ENCODE data around the gene MAP4K2. TPM values are rescaled to one million over a fixed set of nuclear protein-coding genes. Genes with fewer than 3 reads are reported as not detected.

The MAP4K2 gene
- total and polyA plus RNA-seq, 2 of the 13 experiments (the other 11 are each of a cell fraction or from before 2014, with no cell fraction given): 8.3 to 17.6 TPM

- ATAC-seq: no peak
- no peak for DNase-seq (ENCODE audit: low spot score)
- 0 out of 2 replicates have a peak, but pooled peaks cover 2% of the 10 kb centered on the region for H4K20me1 ChIP-seq (ENCODE audit: insufficient read depth, low read length)
- no peaks in the 10 kb centered on the region for H3K9me3 ChIP-seq (ENCODE audit: low read length)
- intact Hi-C loops (cut with micrococcal nuclease; ENCODE audit: unreplicated experiment): no loop called here
- ChIA-PET CTCF (ENCODE audit: low intra/inter-chr PET ratio, low total read pairs) (no interaction called here), POLR2A (no interaction called here)
- no peaks in the 10 kb centered on the region for H3K79me2 ChIP-seq (ENCODE audit: insufficient read depth, low read length)
- in situ Hi-C loops (cut with HindIII; ENCODE audit: extremely low pct_ligation_motif_present, low pct_unique_long_range_greater_than_20kb): no loop called here
- peaks cover 13 to 62% of the 10 kb centered on the region in 2 experiments for H3K27me3 ChIP-seq (ENCODE audit: control insufficient read depth in 1 of 2, insufficient read depth in 2 of 2, low read length in 2 of 2)
- H3K4me3 ChIP-seq (replicated peaks in 1 of 3; ENCODE audit: insufficient read depth in 1 of 3, low read depth in 2 of 3, low read length in 3 of 3): peak overlapping the region in 1 of 3 experiments; percentile 23; a peak in 1 of 6 replicates
- no peak overlapping the region for H3K9ac ChIP-seq (ENCODE audit: insufficient read depth, low read depth, low read length)
- peaks cover 36% of the 10 kb centered on the region for H3K4me1 ChIP-seq (ENCODE audit: insufficient read depth, low read length)
- no peak overlapping the region for H2AFZ ChIP-seq (ENCODE audit: low read length)
- 50% methylated on average over 31 of the region's 52 CpGs for WGBS (ENCODE audit: low lambda C conversion rate)
- no peaks in the 10 kb centered on the region for H3K36me3 ChIP-seq (replicated peaks in 1 of 2; ENCODE audit: control insufficient read depth in 1 of 2, insufficient read depth in 2 of 2, low read length in 2 of 2)
- FAIRE-seq: no peak
- BruUV-seq (replicated peaks): no TSS peak
- H3K4me2 ChIP-seq (ENCODE audit: low read depth, low read length): no peak overlapping the region
- H3K27ac ChIP-seq (ENCODE audit: extremely low read length, insufficient read depth, low read length): no peak overlapping the region
- TF ChIP-seq HNRNPUL1 (IDR thresholded peaks at IDR 0.05; ENCODE audit: low read depth, low read length) (no peak), PCBP1 (IDR thresholded peaks at IDR 0.05; ENCODE audit: borderline replicate concordance, low read depth, low read length) (0 out of 2 replicates have a peak, but pooled peaks have one; percentile 34)
Observed at GRCh38 chr11:64745521-64746328, 57.3 kb downstream of the MAP4K2 start.

- BruUV-seq (replicated peaks): no TSS peak
- DNase-seq (ENCODE audit: low spot score) (no peak), FAIRE-seq (no peak), ATAC-seq (no peak)
- H4K20me1 ChIP-seq (ENCODE audit: insufficient read depth, low read length): 0 out of 2 replicates have a peak, but pooled peaks cover 3% of the 10 kb centered on the region
- ChIA-PET POLR2A (no interaction called here), CTCF (ENCODE audit: low intra/inter-chr PET ratio, low total read pairs) (no interaction called here)
- peak overlapping the region in 1 of 3 experiments; percentile 23; a peak in 2 of 6 replicates for H3K4me3 ChIP-seq (replicated peaks in 1 of 3; ENCODE audit: insufficient read depth in 1 of 3, low read depth in 2 of 3, low read length in 3 of 3)
- in situ Hi-C loops (cut with HindIII; ENCODE audit: extremely low pct_ligation_motif_present, low pct_unique_long_range_greater_than_20kb): no loop called here
- H3K4me1 ChIP-seq (ENCODE audit: insufficient read depth, low read length): peaks cover 36% of the 10 kb centered on the region
- no peaks in the 10 kb centered on the region for H3K79me2 ChIP-seq (ENCODE audit: insufficient read depth, low read length)
- TF ChIP-seq ZNF414 (CRISPR knock-in tag; IDR thresholded peaks at IDR 0.05) (no peak), ZNF550 (CRISPR knock-in tag; IDR thresholded peaks at IDR 0.05; ENCODE audit: borderline replicate concordance) (no peak), ZNF101 (CRISPR knock-in tag; IDR thresholded peaks at IDR 0.05; ENCODE audit: borderline replicate concordance, low read depth) (no peak), PHF5A (CRISPR knock-in tag; IDR thresholded peaks at IDR 0.05; ENCODE audit: low read depth, unreplicated experiment) (no peak), HMG20A (CRISPR knock-in tag; IDR thresholded peaks at IDR 0.05; ENCODE audit: borderline replicate concordance) (no peak), SPEN (CRISPR knock-in tag; IDR thresholded peaks at IDR 0.05; ENCODE audit: low read depth) (no peak), FOXK1 (CRISPR knock-in tag; IDR thresholded peaks at IDR 0.05; ENCODE audit: borderline replicate concordance, low read depth) (no peak), POLR2G (IDR thresholded peaks at IDR 0.05; ENCODE audit: low read depth, low read length) (no peak), KLF11 (CRISPR knock-in tag; IDR thresholded peaks at IDR 0.05) (no peak), ZNF883 (CRISPR knock-in tag; IDR thresholded peaks at IDR 0.05; ENCODE audit: not compliant biosample characterization) (no peak), BRD4 (CRISPR knock-in tag; IDR thresholded peaks at IDR 0.05) (no peak)
- H3K36me3 ChIP-seq (replicated peaks in 1 of 2; ENCODE audit: control insufficient read depth in 1 of 2, insufficient read depth in 2 of 2, low read length in 2 of 2): no peaks in the 10 kb centered on the region
- WGBS (ENCODE audit: low lambda C conversion rate): 7% methylated on average over 15 of the region's 20 CpGs
- no peaks in the 10 kb centered on the region for H3K9me3 ChIP-seq (ENCODE audit: low read length)
- H3K27me3 ChIP-seq (ENCODE audit: control insufficient read depth in 1 of 2, insufficient read depth in 2 of 2, low read length in 2 of 2): peaks cover 13 to 67% of the 10 kb centered on the region in 2 experiments
- H3K9ac ChIP-seq (ENCODE audit: insufficient read depth, low read depth, low read length): no peak overlapping the region
- intact Hi-C loops (cut with micrococcal nuclease; ENCODE audit: unreplicated experiment): no loop called here
- H3K27ac ChIP-seq (ENCODE audit: extremely low read length, insufficient read depth, low read length): no peak overlapping the region
- no peak overlapping the region for H3K4me2 ChIP-seq (ENCODE audit: low read depth, low read length)
- no peak overlapping the region for H2AFZ ChIP-seq (ENCODE audit: low read length)
Observed at GRCh38 chr11:64745189-64745520, 57.9 kb downstream of the MAP4K2 start.
